HepG2 (cell line): ENCODE data around the gene COBLL1. TPM values are rescaled to one million over a fixed set of nuclear protein-coding genes. Genes with fewer than 3 reads are reported as not detected.

Experiments used
- ATAC-seq: fragments of 200-7000 bp; cut with Tn5 transposase; 3 replicates; pipeline ENCODE4 v1.9.1; 2020; ENCODE audit warnings: mild to moderate bottlenecking, moderate library complexity
- BruUV-seq: library from RNA; stranded (reverse); fragments of 400-500 nt; replicated peaks from 2 replicates; lab custom pipeline; 2021; lab: Mats Ljungman, UMichigan
- CTCF ChIA-PET: fragments of 300-600 bp; formaldehyde crosslinking; extraction: SDS; loops from one replicate; lab custom pipeline; 2021; ENCODE audit warnings: low total read pairs, inconsistent platforms, low intra/inter-chr PET ratio; lab: Yijun Ruan, JAX
- POLR2A ChIA-PET: fragments of 350-600 bp; sonication (Branson Sonifier 250); formaldehyde crosslinking; loops from one replicate; lab custom pipeline; 2020; ENCODE audit warnings: antibody characterized with exemption, inconsistent platforms; lab: Yijun Ruan, JAX
- DNase-seq: peaks from one replicate; pipeline ENCODE4 v3.0.0-alpha.2; 2015; ENCODE audit warnings: low spot score
- FAIRE-seq: peaks from 3 replicates; lab custom pipeline; 2011; peaks lifted over from hg19 to GRCh38; lab: Jason Lieb, UNC
- H2AFZ ChIP-seq: one replicate; pipeline ENCODE4 v1.6.1; 2011; ENCODE audit warnings: low read length, inconsistent platforms
- H3K27ac ChIP-seq: fragments of 300-600 bp; 3 replicates; pipeline ENCODE4 v1.8.0; 2011; ENCODE audit warnings: mixed run types, mild to moderate bottlenecking, mixed read lengths, low read length, inconsistent platforms; ENCODE audit not compliant: insufficient read depth; ENCODE audit errors: extremely low read length
- H3K27me3 ChIP-seq, 2 experiments: fragments of 200-600 bp in 1 of 2; 2 replicates in 1 of 2; 3 replicates in 1 of 2; pipeline versions ENCODE4 v1.6.0 to v1.8.0; 2011; ENCODE audit warnings: low read length in 2 of 2, mild to moderate bottlenecking in 2 of 2, moderate library complexity in 2 of 2, inconsistent platforms in 1 of 2; ENCODE audit not compliant: insufficient read depth in 2 of 2, control insufficient read depth in 1 of 2
- H3K36me3 ChIP-seq, 2 experiments: fragments of 200-600 bp in 1 of 2; replicated peaks in 1 of 2; 2 replicates in 1 of 2; 3 replicates in 1 of 2; pipeline versions ENCODE4 v1.5.1 to v1.8.0; 2011; ENCODE audit warnings: low read length in 2 of 2, inconsistent platforms in 1 of 2; ENCODE audit not compliant: insufficient read depth in 2 of 2, control insufficient read depth in 1 of 2
- H3K4me1 ChIP-seq: 2 replicates; pipeline ENCODE4 v1.5.1; 2012; ENCODE audit warnings: low read length, inconsistent platforms; ENCODE audit not compliant: insufficient read depth
- H3K4me2 ChIP-seq: 2 replicates; pipeline ENCODE4 v1.6.0; 2011; ENCODE audit warnings: low read depth, low read length, inconsistent platforms
- H3K4me3 ChIP-seq, 3 experiments: fragments of 200-600 bp in 1 of 3; sonication (generic), shearing (Covaris generic) in 1 of 3; replicated peaks in 1 of 3; 2 replicates each; pipeline ENCODE4 v1.5.1; 2011 to 2016; ENCODE audit warnings: low read length in 3 of 3, inconsistent platforms in 2 of 3, low read depth in 2 of 3, mild to moderate bottlenecking in 2 of 3, control low read depth in 1 of 3, mixed read lengths in 1 of 3; ENCODE audit not compliant: insufficient read depth in 1 of 3
- H3K79me2 ChIP-seq: one replicate; pipeline ENCODE4 v1.6.1; 2011; ENCODE audit warnings: low read length, inconsistent platforms; ENCODE audit not compliant: insufficient read depth
- H3K9ac ChIP-seq: 2 replicates; pipeline ENCODE4 v1.6.0; 2011; ENCODE audit warnings: mild to moderate bottlenecking, low read depth, low read length, inconsistent platforms; ENCODE audit not compliant: insufficient read depth
- H3K9me3 ChIP-seq: 2 replicates; pipeline ENCODE4 v1.5.1; 2012; ENCODE audit warnings: mild to moderate bottlenecking, low read length
- H4K20me1 ChIP-seq: 2 replicates; pipeline ENCODE4 v1.6.0; 2011; ENCODE audit warnings: inconsistent platforms, mild to moderate bottlenecking, low read length, moderate library complexity; ENCODE audit not compliant: insufficient read depth
- DDIT3 ChIP-seq: sonication (generic); formaldehyde crosslinking; IDR thresholded peaks from 2 replicates; pipeline ENCODE4 v1.4.0; 2020; ENCODE audit warnings: mild to moderate bottlenecking, missing genetic modification reagents
- HINFP ChIP-seq: sonication (generic); formaldehyde crosslinking; IDR thresholded peaks from 2 replicates; pipeline ENCODE4 v1.4.0; 2020; ENCODE audit warnings: low read depth, mild to moderate bottlenecking, missing genetic modification reagents
- MED8 ChIP-seq: sonication (generic); formaldehyde crosslinking; IDR thresholded peaks from 2 replicates; pipeline ENCODE4 v1.8.1; 2023; ENCODE audit warnings: mild to moderate bottlenecking, missing genetic modification reagents; ENCODE audit not compliant: insufficient replicate concordance
- SMARCE1 ChIP-seq: fragments of 450-650 bp; IDR thresholded peaks from 2 replicates; pipeline ENCODE4 v1.6.1; 2017; ENCODE audit warnings: borderline replicate concordance
- SOX5 ChIP-seq: IDR thresholded peaks from 2 replicates; pipeline ENCODE4 v1.6.1; 2016; ENCODE audit warnings: borderline replicate concordance
- SRSF9 ChIP-seq: fragments of 200-400 bp; formaldehyde crosslinking; IDR thresholded peaks from 2 replicates; pipeline ENCODE4 v1.6.1; 2018; ENCODE audit warnings: borderline replicate concordance, mild to moderate bottlenecking, low read depth, low read length; ENCODE audit not compliant: insufficient read depth, poor library complexity, severe bottlenecking
- ZBTB10 ChIP-seq: sonication (generic); formaldehyde crosslinking; IDR thresholded peaks from 2 replicates; pipeline ENCODE4 v1.4.0; 2020; ENCODE audit warnings: missing genetic modification reagents, borderline replicate concordance
- ZFP1 ChIP-seq: IDR thresholded peaks from 2 replicates; pipeline ENCODE4 v1.6.1; 2016
- ZNF160 ChIP-seq: sonication (generic); formaldehyde crosslinking; IDR thresholded peaks from 2 replicates; pipeline ENCODE4 v1.8.0; 2022; ENCODE audit warnings: mild to moderate bottlenecking, inconsistent platforms, missing genetic modification reagents
- ZNF274 ChIP-seq: sonication (generic); formaldehyde crosslinking; IDR thresholded peaks from 2 replicates; pipeline ENCODE4 v1.5.1; 2020; ENCODE audit warnings: mild to moderate bottlenecking, missing genetic modification reagents
- ZNF383 ChIP-seq: sonication (generic); formaldehyde crosslinking; IDR thresholded peaks from 2 replicates; pipeline ENCODE4 v1.4.0; 2020; ENCODE audit warnings: missing genetic modification reagents, mild to moderate bottlenecking, borderline replicate concordance
- ZNF652 ChIP-seq: IDR thresholded peaks from 2 replicates; pipeline ENCODE4 v1.6.1; 2016; ENCODE audit warnings: low read depth, borderline replicate concordance
- ZSCAN30 ChIP-seq: sonication (generic); formaldehyde crosslinking; IDR thresholded peaks from 2 replicates; pipeline ENCODE4 v1.5.0; 2020; ENCODE audit warnings: mild to moderate bottlenecking, missing genetic modification reagents
- WGBS: methylation state at CpG from one replicate; pipeline ENCODE4 v1.1.6; 2017; ENCODE audit warnings: low lambda C conversion rate; 5-methylcytosine and 5-hydroxymethylcytosine counted together
- in situ Hi-C: cut with HindIII; loops from 2 replicates; pipeline ENCODE4 v1.10.0; 2017; ENCODE audit warnings: low pct_unique_long_range_greater_than_20kb; ENCODE audit not compliant: extremely low pct_ligation_motif_present
- intact Hi-C: fragments of 100-400 bp; cut with micrococcal nuclease; formaldehyde crosslinking; loops from one replicate; pipeline ENCODE4 v1.10.0; 2022; ENCODE audit not compliant: unreplicated experiment
- polyA plus RNA-seq, 8 experiments: library from polyadenylated mRNA; depleted of rRNA in 3 of 8; stranded (reverse) in 7 of 8; unstranded in 1 of 8; fragments of >200 nt; fragmentation: Illumina TruSeq in 4 of 8; extraction: Trizol in 4 of 8; gene quantifications; 2 replicates each; pipeline versions ENCODE4 v1.2.1 to v1.2.3, GENCODE V29; 2011 to 2016; ENCODE audit warnings: low read depth in 4 of 8, missing spikeins in 1 of 8, mixed read lengths in 1 of 8; ENCODE audit not compliant: insufficient read depth in 1 of 8
- total RNA-seq, 5 experiments: library from RNA; depleted of rRNA; stranded (reverse); fragments of >200 nt; fragmentation: Illumina TruSeq; extraction: Trizol; gene quantifications; 2 replicates each; pipeline ENCODE4 v1.2.3, GENCODE V29; 2016; ENCODE audit warnings: low read depth in 1 of 5

Gene COBLL1
- total and polyA plus RNA-seq, 2 of the 13 experiments (the other 11 are each of a cell fraction or from before 2014, with no cell fraction given) = 32.6 to 86.8 TPM

GRCh38 chr2:164847981-164848741 is 6.5 kb upstream of the COBLL1 start:
- intact Hi-C loops (no loop called here), in situ Hi-C loops (no loop called here)
- ATAC-seq (no peak), FAIRE-seq (no peak), DNase-seq (no peak)
- Histone ChIP-seq H2AFZ (no peak overlapping the region), H3K27ac (no peak overlapping the region), H3K4me1 (peaks cover 14% of the 10 kb centered on the region), H3K9me3 (no peaks in the 10 kb centered on the region), H3K4me2 (no peak overlapping the region), H4K20me1 (no peaks in the 10 kb centered on the region), H3K27me3 (no peaks in the 10 kb centered on the region), H3K79me2 (no peaks in the 10 kb centered on the region), H3K9ac (no peak overlapping the region), H3K4me3 (no peak overlapping the region), H3K36me3 (no peaks in the 10 kb centered on the region)
- TF ChIP-seq ZNF383 (CRISPR knock-in tag) = no peak
- no peak for TF ChIP-seq ZNF274 (CRISPR knock-in tag)
- CTCF ChIA-PET = no interaction called here
- WGBS = 84% methylated on average over 2 of the region's 2 CpGs
- BruUV-seq = no TSS peak
- POLR2A ChIA-PET = interaction anchor here (1.4 kb wide), 1 partner anchor 11 kb away, joined by 5 read pairs; no protein-coding TSS in a partner anchor

- WGBS = 89% methylated on average over 4 of the region's 4 CpGs
- POLR2A ChIA-PET = interaction anchor here (1.4 kb wide), 1 partner anchor 12 kb away, joined by 5 read pairs; no protein-coding TSS in a partner anchor
- FAIRE-seq = no peak
- Histone ChIP-seq H3K9me3 (no peaks in the 10 kb centered on the region), H2AFZ (no peak overlapping the region), H3K9ac (no peak overlapping the region), H3K27me3 (no peaks in the 10 kb centered on the region), H3K36me3 (no peaks in the 10 kb centered on the region), H3K4me2 (no peak overlapping the region), H3K27ac (no peak overlapping the region), H3K79me2 (peaks cover 5% of the 10 kb centered on the region), H3K4me3 (no peak overlapping the region), H4K20me1 (no peaks in the 10 kb centered on the region), H3K4me1 (peaks cover 23% of the 10 kb centered on the region)
- DNase-seq = no peak
- TF ChIP-seq ZFP1 (CRISPR knock-in tag) (no peak), ZNF652 (CRISPR knock-in tag) (no peak), DDIT3 (no peak), ZBTB10 (CRISPR knock-in tag) (no peak), SMARCE1 (no peak), HINFP (no peak), ZSCAN30 (CRISPR knock-in tag) (no peak), MED8 (no peak), ZNF160 (CRISPR knock-in tag) (no peak), SRSF9 (no peak), SOX5 (no peak)
- CTCF ChIA-PET = no interaction called here
- in situ Hi-C loops (no loop called here), intact Hi-C loops (no loop called here)
- no peak for ATAC-seq
- no TSS peak for BruUV-seq
Observed at GRCh38 chr2:164847291-164847690, 5.7 kb upstream of the COBLL1 start.
